Activated T-helper 9 cell treated with anti-CD3 and anti-CD28 coated beads, Interleukin-2, amount 50 U/mL, for 16 hours (primary cell): Measurements from ENCODE around the gene TMEM240.

Experiments used
- DNase-seq: peaks from one replicate; pipeline ENCODE4 v3.0.0-alpha.2; 2020; ENCODE audit warnings: low read depth

The TMEM240 gene

DNA sequence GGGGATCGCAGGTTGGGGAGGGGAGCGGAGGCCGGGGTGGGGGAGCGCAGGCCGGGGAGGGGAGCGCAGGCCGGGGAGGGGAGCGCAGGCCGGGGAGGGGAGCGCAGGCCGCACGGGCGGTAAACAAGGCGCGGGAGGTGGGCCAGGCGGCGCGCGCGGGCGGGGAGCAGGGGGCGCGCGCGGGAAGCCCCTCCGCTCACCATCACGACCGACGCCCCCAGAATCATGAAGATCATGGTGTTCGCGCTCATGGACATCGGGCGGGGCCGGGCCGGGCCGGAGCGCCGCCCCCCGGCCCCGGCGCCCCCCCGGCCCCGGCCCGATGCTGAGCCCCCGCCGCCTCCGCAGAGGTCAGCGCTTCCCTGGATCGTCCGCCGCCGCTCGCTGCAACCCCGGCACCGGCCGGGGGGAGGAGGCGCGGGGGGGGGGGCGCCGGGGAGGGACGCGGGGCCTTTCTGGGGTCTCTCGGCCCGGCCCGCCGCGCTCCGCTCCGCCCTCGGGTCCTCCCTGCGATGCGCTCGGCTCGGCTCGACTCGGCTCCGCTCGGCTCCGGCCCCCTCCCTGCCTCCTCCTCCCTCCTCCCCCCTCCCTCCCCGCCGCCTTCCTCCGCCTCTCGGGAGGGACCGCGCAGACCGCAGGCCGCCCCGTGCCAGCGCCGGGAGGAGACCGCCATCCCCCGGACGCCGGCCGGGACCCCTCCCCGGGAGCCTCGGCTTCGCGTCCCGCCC lies at the start of gene TMEM240:
Gene TMEM240, minus strand, starts transcription at position 535 of the 728 bp plus-strand sequence. Its CDS starts 278 bp downstream, at position 257.
- DNase-seq = peak; percentile 29

GRCh38 chr1:1583347-1584010 lies 43.1 kb upstream of the TMEM240 start:
- DNase-seq = no peak

DNA sequence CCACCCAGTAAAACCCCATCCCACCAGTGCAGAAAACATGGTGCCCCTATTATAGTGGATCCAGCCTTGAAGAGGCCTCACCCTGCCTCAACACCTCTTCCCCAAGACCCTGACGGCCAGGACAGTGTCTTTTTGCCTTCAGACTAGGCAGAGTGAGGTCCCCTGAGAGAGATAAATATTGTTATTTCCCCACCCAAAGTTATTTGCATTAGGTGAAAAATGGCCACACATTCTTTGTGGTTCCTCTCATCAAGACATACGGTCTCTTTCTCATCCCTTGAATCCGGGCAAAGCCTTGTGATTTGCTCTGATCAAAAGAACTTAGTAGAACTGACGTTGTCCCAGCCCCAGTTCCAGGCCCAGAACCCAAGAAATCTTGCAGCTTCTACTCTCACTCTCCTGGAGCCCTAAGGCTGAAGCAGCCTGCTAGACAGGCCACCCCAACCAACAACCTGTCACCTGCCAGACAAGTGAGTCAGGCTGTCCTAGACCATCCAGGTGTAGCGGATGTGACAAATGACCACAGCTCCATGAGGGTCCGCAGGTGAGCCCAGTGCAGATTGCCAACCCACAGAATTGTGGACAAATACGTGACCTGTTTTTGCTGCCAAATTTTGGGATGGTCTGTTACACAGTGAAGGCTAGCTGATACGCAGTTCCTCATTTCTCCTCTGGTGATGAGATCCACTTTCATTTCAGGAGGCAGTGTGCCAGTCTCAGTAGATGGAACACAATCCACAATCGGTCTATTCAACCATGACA lies 42.3 kb upstream of the TMEM240 start:
- DNase-seq = no peak

GRCh38 chr1:1578371-1578940 lies 38.0 kb upstream of the TMEM240 start:
- no peak for DNase-seq

DNA sequence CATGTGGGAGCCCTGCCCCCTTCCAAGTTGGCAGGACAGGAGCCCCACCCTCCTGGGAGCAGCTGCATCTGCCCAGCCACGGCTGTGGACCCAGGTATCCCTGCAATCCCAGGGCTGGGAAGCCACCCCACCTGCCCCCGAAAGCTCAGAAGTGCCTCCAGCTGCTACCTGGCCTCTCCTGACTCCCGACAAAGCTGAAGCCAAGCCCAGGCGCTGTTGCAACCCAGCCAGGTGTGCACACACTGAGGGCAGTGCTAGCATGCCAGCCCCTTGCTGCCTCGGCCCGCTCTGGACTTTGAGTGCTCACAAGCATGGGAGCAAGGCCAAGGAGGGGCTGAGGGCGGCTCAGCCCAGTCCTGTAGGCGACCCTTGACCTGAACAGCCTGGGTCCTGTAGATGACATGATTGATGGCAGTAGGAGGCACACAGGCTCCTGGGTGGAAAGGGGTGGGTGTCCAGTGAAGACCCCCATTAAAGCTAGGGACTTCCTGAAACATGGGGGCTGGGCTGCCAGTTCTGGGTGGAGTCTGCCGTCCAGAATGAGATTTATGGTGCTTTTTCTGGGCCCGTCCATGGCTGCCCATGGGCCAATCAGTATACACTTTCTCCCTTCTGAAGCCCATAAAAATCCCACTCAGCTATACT lies 37.1 kb upstream of the TMEM240 start:
- no peak for DNase-seq

GRCh38 chr1:1574721-1575537 lies 34.5 kb upstream of the TMEM240 start, which contains the start of gene SSU72:
TSS of gene SSU72 (minus strand) at chr1:1574863. CDS start at chr1:1574557, 306 bp downstream.
- peak; percentile 89 for DNase-seq

DNA sequence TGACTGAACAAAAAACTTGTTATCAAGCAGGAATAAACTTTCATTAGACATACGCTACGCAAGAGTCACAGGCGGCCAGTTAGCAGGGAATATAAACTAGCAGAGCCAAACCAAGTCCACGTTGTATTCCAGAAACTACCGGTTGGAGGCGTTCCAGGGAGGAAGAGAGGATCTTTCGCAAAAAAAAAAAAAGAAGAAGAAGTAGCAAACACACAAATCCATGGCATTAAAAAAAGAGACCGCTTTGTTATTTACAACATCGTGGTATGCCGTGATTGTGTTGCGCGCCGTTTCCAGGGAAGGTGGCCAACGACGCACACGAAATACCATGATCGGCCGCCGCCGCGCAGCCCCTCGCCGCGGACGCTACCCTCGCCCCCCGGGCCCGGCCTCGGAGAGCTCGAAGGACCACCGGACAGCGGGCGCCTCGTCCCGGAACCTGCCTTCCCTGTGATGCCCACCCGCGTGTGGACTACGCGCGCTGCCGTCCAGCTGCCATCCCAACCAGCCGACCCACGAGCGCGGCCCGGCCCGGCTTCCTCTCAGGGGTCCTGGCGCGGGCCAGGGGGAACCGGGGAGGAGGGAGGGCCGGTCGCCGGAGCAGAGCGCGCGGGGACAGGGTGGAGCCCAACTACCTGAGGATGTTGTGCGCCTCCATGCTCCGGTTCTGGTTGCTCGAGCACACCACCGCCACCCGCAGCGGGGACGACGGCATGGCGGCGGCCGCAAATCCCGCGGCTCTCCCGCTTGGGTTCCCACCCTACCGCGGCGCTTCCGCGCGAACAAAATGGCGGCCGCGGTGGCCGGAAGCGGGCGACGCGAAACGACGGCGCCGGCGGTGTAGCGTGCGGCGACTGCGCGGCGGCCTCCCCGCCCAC lies 33.7 kb upstream of the TMEM240 start:
- DNase-seq = peak; percentile 63

GRCh38 chr1:1569341-1569740 lies 28.9 kb upstream of the TMEM240 start:
- no peak for DNase-seq

DNA sequence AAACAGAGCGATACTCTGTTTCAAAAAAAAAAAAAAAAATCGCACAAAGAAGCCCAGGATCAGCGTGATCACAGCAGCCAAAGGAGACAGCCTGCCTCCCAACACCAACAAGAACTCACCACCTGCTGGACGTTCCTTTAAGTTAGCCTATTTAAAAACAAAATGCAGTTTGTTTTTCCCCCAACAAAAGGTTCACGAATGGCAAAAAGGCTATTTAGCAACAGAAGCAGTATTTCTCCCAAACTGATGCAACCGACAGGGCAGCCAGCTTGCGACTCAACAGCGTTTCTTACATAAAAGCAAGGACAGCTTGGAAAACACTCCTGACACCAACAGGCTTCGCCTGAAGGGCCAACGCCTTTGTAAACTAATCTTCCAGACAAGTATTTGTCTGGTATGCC lies 27.5 kb upstream of the TMEM240 start:
- no peak for DNase-seq

DNA sequence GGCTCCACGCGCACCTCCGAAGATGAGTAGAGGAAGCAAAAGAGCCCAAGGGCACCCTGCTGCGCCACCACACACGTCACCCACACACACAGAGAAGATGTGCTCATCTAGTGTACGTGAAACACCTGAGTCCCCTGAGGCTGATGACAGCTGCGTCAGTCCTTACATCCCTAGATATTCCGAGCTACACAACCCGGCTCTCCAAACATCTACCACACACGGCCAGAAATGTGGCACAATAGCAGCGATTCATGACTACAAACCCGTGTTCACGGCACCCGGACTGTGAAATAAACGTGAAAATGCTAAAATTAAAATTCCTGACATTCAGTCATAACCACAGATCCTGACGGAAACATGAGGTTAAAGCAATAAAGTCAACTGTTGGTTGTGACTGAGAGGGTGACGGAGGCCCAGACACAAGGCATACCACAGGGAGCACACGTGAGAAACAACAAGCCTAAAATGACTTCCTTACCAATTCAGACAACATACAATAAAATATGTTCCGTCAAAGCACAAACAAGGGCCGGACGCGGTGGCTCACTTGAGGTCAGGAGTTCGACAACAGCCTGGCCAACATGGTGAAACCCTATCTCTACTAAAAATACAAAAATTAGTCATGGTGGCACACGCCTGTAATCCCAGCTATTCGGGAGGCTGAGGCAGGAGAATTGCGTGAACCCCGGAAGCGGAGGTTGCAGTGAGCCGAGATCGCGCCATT lies 26.9 kb upstream of the TMEM240 start:
- DNase-seq = no peak

- no peak for DNase-seq
These were observed 24.9 kb upstream of the TMEM240 start for GRCh38 chr1:1565340-1565739.

DNA sequence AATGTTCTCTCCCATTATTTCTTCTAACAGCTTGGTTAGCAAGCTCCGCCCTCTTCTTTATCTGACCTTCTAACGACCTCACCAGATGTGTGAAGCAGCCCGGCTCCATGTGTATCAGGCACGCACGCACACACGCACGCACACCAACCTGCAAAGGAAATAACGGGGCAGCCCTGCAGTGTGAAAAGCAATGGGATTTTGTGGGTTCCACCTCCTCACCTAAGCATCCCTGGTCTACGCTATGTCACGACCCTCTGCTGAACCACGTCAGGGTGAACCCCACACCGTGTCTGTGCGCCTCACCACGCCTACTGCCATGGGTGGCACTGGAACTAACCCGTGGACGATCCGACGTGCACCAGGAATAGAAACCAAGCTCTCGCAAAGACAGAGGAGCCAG lies 23.8 kb upstream of the TMEM240 start:
- DNase-seq = no peak

GRCh38 chr1:1563688-1564087 lies 23.3 kb upstream of the TMEM240 start:
- no peak for DNase-seq

DNA sequence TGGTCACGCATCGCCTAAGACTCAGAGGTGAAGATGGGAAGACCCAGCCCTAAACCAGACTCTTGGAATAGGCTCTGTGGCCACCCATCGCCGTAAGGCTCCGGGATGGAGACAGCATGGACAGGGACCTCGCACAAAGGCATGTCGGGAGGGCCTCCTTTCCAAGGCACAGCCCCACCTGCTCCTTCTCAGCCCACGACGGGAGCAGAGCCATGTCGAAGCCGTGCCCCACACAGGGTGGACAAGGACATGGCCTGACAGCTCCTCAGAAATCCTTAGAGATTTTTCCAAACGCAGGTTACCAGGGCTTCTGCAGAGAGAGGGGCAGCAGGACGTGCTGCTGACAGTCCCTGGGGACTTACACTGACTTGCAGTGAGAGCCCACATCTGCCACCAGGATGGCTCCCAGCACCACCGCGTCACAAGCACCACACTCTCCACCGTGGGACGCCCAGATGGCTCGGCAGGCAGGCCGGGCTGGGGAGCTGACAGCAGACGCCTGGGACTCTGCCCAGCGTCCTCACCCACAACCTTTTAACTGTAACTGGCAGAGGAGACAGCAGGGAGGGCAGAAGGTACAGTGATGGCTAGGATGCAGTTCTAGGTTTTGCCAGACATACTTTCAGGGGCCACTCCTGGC lies 22.3 kb upstream of the TMEM240 start:
- DNase-seq = no peak

DNA sequence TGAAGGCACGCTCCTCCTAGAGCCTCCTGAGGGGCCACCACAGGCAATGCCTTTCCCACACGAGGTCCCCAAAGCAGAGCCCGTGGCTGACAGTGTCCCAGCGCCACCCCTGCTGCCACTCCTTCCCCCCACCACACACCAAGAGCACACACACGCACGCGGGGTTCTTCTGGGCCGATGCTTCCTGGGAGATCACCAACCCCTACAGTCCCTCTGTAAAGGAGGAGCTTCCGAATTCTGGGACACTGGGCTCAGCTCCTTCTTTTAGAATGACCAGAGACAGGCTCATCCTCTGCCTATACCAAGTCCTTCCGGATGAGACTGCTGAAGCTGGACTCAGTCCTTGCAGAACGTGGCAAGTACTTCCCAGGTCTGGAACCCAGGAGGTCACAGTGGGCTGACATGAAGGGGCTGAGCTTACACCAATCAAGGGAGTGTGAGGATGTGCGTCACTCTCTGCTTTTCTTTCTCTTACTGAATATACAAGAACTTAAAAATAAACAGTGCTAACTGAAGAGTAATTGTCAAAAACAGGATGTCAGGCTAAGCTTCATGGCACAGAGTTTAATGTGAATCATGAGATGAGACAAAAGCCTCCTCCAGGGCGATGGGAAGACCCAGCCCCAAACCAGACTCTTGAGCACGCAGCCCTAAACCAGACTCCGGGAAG lies 21.5 kb upstream of the TMEM240 start:
- no peak for DNase-seq

- DNase-seq = no peak
These were observed 19.8 kb upstream of the TMEM240 start for GRCh38 chr1:1560178-1560577.

DNA sequence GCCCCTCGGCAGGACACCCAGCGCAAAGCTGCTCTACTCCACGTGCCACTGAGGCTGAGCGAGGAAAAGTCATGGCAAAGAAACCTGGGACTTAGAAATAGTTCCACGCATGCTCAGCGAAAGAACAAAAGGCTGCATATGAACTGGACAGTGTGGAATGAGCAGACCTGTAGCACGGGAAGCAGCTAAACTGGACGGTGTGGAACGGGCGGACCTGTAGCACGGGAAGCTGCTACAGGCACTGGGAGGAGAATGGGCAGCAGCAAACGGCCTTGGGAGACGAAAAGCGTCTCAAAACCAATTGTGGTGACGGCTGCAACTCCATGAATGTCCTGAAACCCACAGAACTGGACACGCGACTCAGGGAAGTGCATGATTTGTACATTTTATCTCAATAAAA lies 18.6 kb upstream of the TMEM240 start:
- DNase-seq = no peak

DNA sequence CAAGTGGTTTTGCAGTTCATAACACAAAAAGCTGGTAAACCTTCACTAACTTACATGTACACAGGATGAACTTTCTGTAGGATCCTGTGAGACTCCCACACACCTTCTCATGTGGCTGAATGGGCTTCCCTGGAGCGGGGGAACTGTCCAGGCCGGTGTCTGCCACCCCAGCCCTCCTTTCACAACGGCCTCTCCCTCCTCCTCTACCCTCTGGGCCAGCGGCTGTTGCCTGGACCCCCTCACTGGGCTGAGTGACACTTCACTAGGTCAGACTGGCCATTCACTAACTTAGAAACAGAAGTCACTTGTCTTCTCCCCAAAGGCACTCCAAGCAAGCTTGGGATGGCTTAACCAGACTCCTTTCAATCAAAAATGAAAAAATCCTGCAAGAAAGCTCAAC lies 18.2 kb upstream of the TMEM240 start:
- DNase-seq = no peak
